GM13977 (cell line): ENCODE measurements around the gene CACNA2D3.

ENCODE experiments used
- DNase-seq: peaks from one replicate; pipeline ENCODE4 v3.0.0; 2012; ENCODE audit warnings: low spot score
- CTCF ChIP-seq: IDR thresholded peaks from 2 replicates; pipeline ENCODE4 v1.5.1; 2012; ENCODE audit warnings: mild to moderate bottlenecking, control low read depth; ENCODE audit not compliant: insufficient read depth; ENCODE audit errors: extremely low read depth, missing control alignments
- in situ Hi-C: fragments of 300-500 bp; cut with MboI; formaldehyde crosslinking; loops from one replicate; pipeline ENCODE4 v1.12.0; 2022; ENCODE audit warnings: low sequenced_read_pairs, low pct_unique_long_range_greater_than_20kb, mixed read lengths, inconsistent platforms; ENCODE audit not compliant: unreplicated experiment

CACNA2D3 gene

DNA sequence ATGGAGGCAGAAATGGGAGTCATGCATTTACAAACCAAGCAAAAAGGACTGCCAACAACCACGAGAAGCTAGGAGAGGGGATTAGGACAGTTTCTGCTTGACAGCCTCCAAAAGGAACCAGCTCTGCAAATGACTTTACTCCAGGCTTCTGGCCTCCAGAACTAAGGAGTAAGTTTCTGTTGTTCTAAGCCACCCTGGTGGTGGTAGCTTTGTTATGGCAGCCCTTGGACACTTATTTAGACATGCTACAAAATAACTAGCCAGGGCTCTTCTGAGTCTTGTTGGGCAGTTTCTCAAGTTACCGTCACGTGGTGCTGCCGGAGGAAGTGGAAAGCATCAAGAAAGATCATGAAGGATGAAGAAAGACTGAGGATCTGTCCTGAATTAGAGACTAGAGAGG, 419.0 kb downstream of the CACNA2D3 start:
- TF ChIP-seq CTCF: no peak
- in situ Hi-C loops: no loop called here
- DNase-seq: no peak

DNA sequence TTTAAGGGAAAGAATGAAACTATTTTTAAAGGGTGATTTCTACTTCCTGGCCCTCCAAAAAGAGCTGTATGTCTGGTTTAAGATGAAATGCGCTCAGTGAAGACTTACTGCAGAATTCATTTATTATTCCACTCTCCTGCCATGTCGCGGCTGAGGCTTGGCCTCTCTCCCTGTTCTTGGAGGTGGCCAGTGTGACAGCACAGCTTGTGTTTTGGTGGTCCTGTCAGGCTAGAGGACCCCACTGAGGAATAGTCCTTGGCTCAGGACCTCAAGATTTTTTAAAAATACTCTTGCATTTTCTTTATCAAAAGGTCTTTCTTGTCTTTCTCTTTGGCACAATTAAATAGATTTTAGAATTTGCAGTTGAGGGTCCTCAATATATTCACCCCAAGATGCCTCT, 421.1 kb downstream of the CACNA2D3 start:
- TF ChIP-seq CTCF: no peak
- DNase-seq: no peak
- in situ Hi-C loops: no loop called here

- no peak for TF ChIP-seq CTCF
- in situ Hi-C loops: no loop called here
- no peak for DNase-seq
Measured at GRCh38 chr3:54547051-54547450, 424.7 kb downstream of the CACNA2D3 start.

DNA sequence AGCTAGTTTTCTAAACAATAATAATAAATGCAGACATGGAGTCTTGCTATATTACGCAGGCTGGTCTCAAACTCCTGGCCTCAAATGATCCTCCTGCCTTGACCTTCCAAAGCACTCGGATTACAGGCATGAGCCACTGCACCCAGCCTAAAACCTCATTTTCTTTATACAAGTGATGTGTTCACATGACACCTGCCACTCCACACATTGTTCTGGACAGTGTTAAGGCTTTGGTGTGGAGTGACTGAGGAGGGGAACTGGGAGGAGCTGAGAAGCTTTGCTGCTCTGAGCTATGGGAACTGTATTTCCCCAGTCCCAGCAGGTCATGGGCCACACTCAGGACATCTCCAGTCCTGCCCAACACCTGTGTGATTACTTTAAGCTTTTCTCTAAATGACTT, 425.5 kb downstream of the CACNA2D3 start:
- DNase-seq: no peak
- in situ Hi-C loops: no loop called here
- no peak for TF ChIP-seq CTCF

GRCh38 chr3:54549607-54550220, 427.4 kb downstream of the CACNA2D3 start:
- no peak for TF ChIP-seq CTCF
- in situ Hi-C loops: no loop called here
- DNase-seq: no peak

DNA sequence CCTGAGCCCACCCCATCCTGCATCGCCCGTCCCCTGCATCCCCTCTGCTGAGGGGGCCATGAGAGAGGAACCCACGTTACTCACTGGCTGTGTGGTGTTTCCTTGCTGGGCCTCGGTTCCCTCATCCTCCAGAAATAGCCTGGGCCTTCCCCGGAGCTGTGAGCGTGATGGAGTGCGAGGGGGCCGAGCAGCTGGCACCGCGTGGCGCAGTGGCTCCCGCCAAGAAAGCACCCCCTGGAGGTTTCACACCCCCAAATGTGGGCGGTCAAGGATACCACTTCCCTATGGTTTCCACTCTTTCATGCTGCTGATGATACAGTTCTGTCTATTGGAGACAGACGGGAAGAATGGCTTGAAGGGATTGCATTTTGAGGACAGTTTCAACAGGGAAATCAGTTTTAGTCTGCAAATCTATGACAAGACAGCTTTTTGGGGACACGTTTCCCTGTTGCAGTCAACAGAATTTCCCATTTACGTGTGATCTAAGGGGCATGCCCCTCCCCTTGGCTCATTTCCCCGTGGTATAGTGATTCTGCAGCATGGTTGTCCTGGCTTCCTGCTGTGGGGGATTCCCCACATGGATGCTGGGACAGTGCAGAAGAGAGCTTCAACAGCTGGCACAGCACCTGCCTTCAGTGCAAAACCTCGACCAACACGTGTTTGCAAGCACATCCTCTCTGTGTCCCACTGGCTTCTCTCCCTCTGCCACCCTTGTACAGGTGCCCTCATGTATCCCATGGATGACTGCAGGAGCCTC, 428.0 kb downstream of the CACNA2D3 start:
- in situ Hi-C loops: no loop called here
- no peak for TF ChIP-seq CTCF
- no peak for DNase-seq

DNA sequence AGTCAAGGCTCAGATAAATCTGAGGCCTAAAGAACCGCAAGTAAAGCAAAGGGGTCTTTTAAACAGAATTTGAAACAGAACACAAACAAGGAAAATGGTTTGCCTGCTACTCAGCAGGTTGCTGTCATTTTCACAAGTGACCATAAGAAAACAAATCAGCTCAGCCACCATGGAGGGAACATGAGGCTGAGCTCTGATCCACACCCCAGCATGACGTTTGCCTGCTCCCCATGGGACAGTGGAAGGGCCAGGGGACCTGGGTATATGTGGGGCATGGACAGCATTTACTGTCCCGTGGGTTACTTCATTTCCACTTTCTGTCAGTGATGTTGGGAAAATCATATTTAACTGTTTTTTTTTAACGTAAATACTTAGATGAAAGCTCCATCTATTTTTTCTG, 434.3 kb downstream of the CACNA2D3 start:
- no peak for DNase-seq
- no peak for TF ChIP-seq CTCF
- in situ Hi-C loops: no loop called here
